K562 (cell line): ENCODE data around the gene DTNBP1. TPM values are rescaled to one million over a fixed set of nuclear protein-coding genes. Genes with fewer than 3 reads are reported as not detected.

Experiments used
- ATAC-seq: fragments of 200-7000 bp; cut with Tn5 transposase; 3 replicates; pipeline ENCODE4 v1.9.1; 2020; ENCODE audit warnings: moderate library complexity
- BruUV-seq: library from RNA; stranded (reverse); fragments of 400-500 nt; replicated peaks from 2 replicates; lab custom pipeline; 2021; lab: Mats Ljungman, UMichigan
- CTCF ChIA-PET: fragments of 300-600 bp; formaldehyde crosslinking; extraction: SDS; loops from one replicate; lab custom pipeline; 2021; ENCODE audit warnings: low intra/inter-chr PET ratio; lab: Yijun Ruan, JAX
- POLR2A ChIA-PET: fragments of 300-600, 350-650 bp; sonication (Branson Sonifier 250); formaldehyde crosslinking; extraction: SDS; loops from one replicate; lab custom pipeline; 2021; ENCODE audit warnings: antibody characterized with exemption, inconsistent platforms; lab: Yijun Ruan, JAX
- DNase-seq, 4 experiments: peaks; one replicate each; pipeline versions ENCODE4 v3.0.0 to v3.0.0-alpha.2; 2011 to 2018; ENCODE audit warnings: low spot score in 3 of 4, mixed read lengths in 3 of 4; ENCODE audit errors: extremely low read depth in 1 of 4
- FAIRE-seq: peaks from 2 replicates; lab custom pipeline; 2011; peaks lifted over from hg19 to GRCh38; lab: Jason Lieb, UNC
- H2AFZ ChIP-seq: 2 replicates; pipeline ENCODE4 v1.6.0; 2011; ENCODE audit warnings: low read depth, low read length, control low read depth, inconsistent platforms
- H3K27ac ChIP-seq: fragments of 200-600 bp; 3 replicates; pipeline ENCODE4 v1.8.0; 2011; ENCODE audit warnings: low read depth, mild to moderate bottlenecking, control low read depth, inconsistent platforms, low read length, moderate library complexity, mixed read lengths; ENCODE audit errors: extremely low read depth
- H3K27me3 ChIP-seq, 2 experiments: fragments of 300-600 bp in 1 of 2; 2 replicates in 1 of 2; 3 replicates in 1 of 2; pipeline versions ENCODE4 v1.6.0 to v1.8.0; 2011; ENCODE audit warnings: inconsistent platforms in 2 of 2, low read length in 2 of 2, mild to moderate bottlenecking in 1 of 2, mixed read lengths in 1 of 2, moderate library complexity in 1 of 2; ENCODE audit not compliant: control insufficient read depth in 2 of 2, insufficient read depth in 2 of 2
- H3K36me3 ChIP-seq: fragments of 300-600 bp; 3 replicates; pipeline ENCODE4 v1.8.0; 2011; ENCODE audit warnings: mild to moderate bottlenecking, low read length, inconsistent platforms; ENCODE audit not compliant: control insufficient read depth, insufficient read depth
- H3K4me1 ChIP-seq, 2 experiments: fragments of 200-600 bp in 1 of 2; replicated peaks in 1 of 2; 2 replicates in 1 of 2; 3 replicates in 1 of 2; pipeline versions ENCODE4 v1.5.1 to v1.8.0; 2011; ENCODE audit warnings: inconsistent platforms in 2 of 2, low read length in 2 of 2, mild to moderate bottlenecking in 1 of 2, mixed read lengths in 1 of 2, moderate library complexity in 1 of 2; ENCODE audit not compliant: control insufficient read depth in 2 of 2, insufficient read depth in 2 of 2
- H3K4me2 ChIP-seq: 2 replicates; pipeline ENCODE4 v1.6.1; 2011; ENCODE audit warnings: low read length, control low read depth, inconsistent platforms, mixed read lengths; ENCODE audit not compliant: insufficient read depth
- H3K4me3 ChIP-seq: fragments of 200-600 bp; sonication (generic), shearing (Covaris generic); 2 replicates; pipeline ENCODE4 v1.5.1; 2016; ENCODE audit warnings: control low read depth, inconsistent platforms
- H3K79me2 ChIP-seq: fragments of 200-600 bp; 3 replicates; pipeline ENCODE4 v1.8.0; 2011; ENCODE audit warnings: low read length, inconsistent platforms; ENCODE audit not compliant: control insufficient read depth, insufficient read depth
- H3K9ac ChIP-seq, 2 experiments: 2 replicates each; pipeline versions ENCODE4 v1.6.0 to v1.6.1; 2011; ENCODE audit warnings: low read depth in 2 of 2, low read length in 2 of 2, control low read depth in 1 of 2, inconsistent platforms in 1 of 2, mild to moderate bottlenecking in 1 of 2, mixed read lengths in 1 of 2; ENCODE audit not compliant: insufficient read depth in 1 of 2
- H3K9me1 ChIP-seq: one replicate; pipeline ENCODE4 v1.6.0; 2011; ENCODE audit warnings: inconsistent platforms, mild to moderate bottlenecking, low read length, moderate library complexity; ENCODE audit not compliant: control insufficient read depth, insufficient read depth
- H3K9me3 ChIP-seq: replicated peaks from 2 replicates; pipeline ENCODE4 v1.5.1; 2011; ENCODE audit warnings: low read depth, low read length, inconsistent platforms; ENCODE audit not compliant: control insufficient read depth, insufficient read depth
- H4K20me1 ChIP-seq: replicated peaks from 2 replicates; pipeline ENCODE4 v1.6.1; 2011; ENCODE audit warnings: low read length, inconsistent platforms, mixed read lengths; ENCODE audit not compliant: control insufficient read depth, insufficient read depth
- ATF3 ChIP-seq, 2 experiments: fragments of 450-650 bp in 1 of 2; sonication (generic) in 1 of 2; formaldehyde crosslinking in 1 of 2; IDR thresholded peaks in 1 of 2; conservative IDR thresholded peaks in 1 of 2; 2 replicates each; pipeline versions ENCODE4 v1.6.1 to v1.8.1; 2016 to 2023; ENCODE audit warnings: mild to moderate bottlenecking in 2 of 2, moderate library complexity in 2 of 2, inconsistent platforms in 1 of 2, missing genetic modification reagents in 1 of 2
- CSDE1 ChIP-seq, 2 experiments: fragments of 450-650 bp; IDR thresholded peaks; 2 replicates each; pipeline ENCODE4 v1.6.1; 2016; ENCODE audit warnings: mild to moderate bottlenecking in 1 of 2
- E4F1 ChIP-seq: fragments of 250-450 bp; sonication (Bioruptor Pico); IDR thresholded peaks from 2 replicates; pipeline ENCODE4 v1.5.0; 2021; ENCODE audit warnings: mild to moderate bottlenecking, borderline replicate concordance
- MTF1 ChIP-seq: fragments of 250-450 bp; sonication (Bioruptor Pico); IDR thresholded peaks from 2 replicates; pipeline ENCODE4 v1.9.0; 2021; ENCODE audit warnings: moderate library complexity, mild to moderate bottlenecking, inconsistent platforms, borderline replicate concordance
- POLR2G ChIP-seq: fragments of 200-400 bp; formaldehyde crosslinking; IDR thresholded peaks from 2 replicates; pipeline ENCODE4 v1.6.1; 2017; ENCODE audit warnings: low read depth, mild to moderate bottlenecking, antibody characterized with exemption, low read length, moderate library complexity
- RBM22 ChIP-seq: fragments of 200-400 bp; formaldehyde crosslinking; IDR thresholded peaks from 2 replicates; pipeline ENCODE4 v1.6.1; 2018; ENCODE audit warnings: low read length, low read depth; ENCODE audit not compliant: poor library complexity, severe bottlenecking
- SUPT5H ChIP-seq: fragments of 450-650 bp; IDR thresholded peaks from 2 replicates; pipeline ENCODE4 v1.6.1; 2016
- TSC22D4 ChIP-seq: fragments of 450-650 bp; IDR thresholded peaks from 2 replicates; pipeline ENCODE4 v1.6.1; 2016; ENCODE audit warnings: missing genetic modification characterization, missing biosample characterization, control low read depth
- WGBS: fragments of 100-300 bp; shearing (Covaris generic); methylation state at CpG from one replicate; pipeline ENCODE4 v1.1.6; 2016; ENCODE audit warnings: low coverage, mixed read lengths; ENCODE audit not compliant: insufficient coverage; ENCODE audit errors: missing lambda C conversion rate; 5-methylcytosine and 5-hydroxymethylcytosine counted together
- in situ Hi-C: fragments of 300-500 bp; cut with MboI; formaldehyde crosslinking; loops from 4 replicates; pipeline ENCODE4 v1.15.0; 2018; ENCODE audit warnings: inconsistent platforms, mixed read lengths
- intact Hi-C: fragments of 100-400 bp; cut with micrococcal nuclease; formaldehyde crosslinking; loops from 2 replicates; pipeline ENCODE4 v1.14.2; 2022
- polyA plus RNA-seq, 8 experiments: library from polyadenylated mRNA; depleted of rRNA in 4 of 8; stranded (reverse) in 5 of 8; unstranded in 3 of 8; fragments of >200 nt; fragmentation: Nextera tagmentation in 2 of 8; fragmentation: Illumina TruSeq in 1 of 8; extraction: Ambion mirVana in 2 of 8; extraction: Trizol in 1 of 8; gene quantifications; 2 replicates each; pipeline versions ENCODE4 v1.2.1 to v1.2.3, GENCODE V29; 2011 to 2014; ENCODE audit warnings: inconsistent platforms in 1 of 8, missing spikeins in 1 of 8
- total RNA-seq, 7 experiments: library from RNA; depleted of rRNA in 6 of 7; stranded (reverse); fragments of >200 nt in 6 of 7; fragmentation: Illumina TruSeq in 2 of 7; extraction: Trizol in 2 of 7; gene quantifications; 2 replicates each; pipeline versions ENCODE4 v1.2.1 to v1.2.3, GENCODE V29; 2011 to 2021; ENCODE audit warnings: low replicate concordance in 1 of 7

DTNBP1 gene
- total and polyA plus RNA-seq, 9 of the 15 experiments (the other 6 are each of a cell fraction or from before 2014, with no cell fraction given): 16.7 to 54.5 (median 21.4) TPM

GRCh38 chr6:15520626-15521203, 142.1 kb downstream of the DTNBP1 start:
- CTCF ChIA-PET: no interaction called here
- 97% methylated on average over 20 of the region's 20 CpGs for WGBS
- H3K27me3 ChIP-seq: no peaks in the 10 kb centered on the region
- no peak for FAIRE-seq
- no peaks in the 10 kb centered on the region for H4K20me1 ChIP-seq
- no TSS peak for BruUV-seq
- no peak for TF ChIP-seq MTF1 (CRISPR knock-in tag)
- TF ChIP-seq SUPT5H: peak; percentile 17; the same call in 1 of the 2 replicates
- peak; percentile 61 for TF ChIP-seq RBM22
- TF ChIP-seq POLR2G: peak; percentile 30; the same call in 1 of the 2 replicates
- TF ChIP-seq, all 486 proteins: peak for 3
- in situ Hi-C loops: no loop called here
- peaks cover 91% of the 10 kb centered on the region; the same call in 2 of the 3 replicates for H3K36me3 ChIP-seq
- no peaks in the 10 kb centered on the region for H3K9me1 ChIP-seq
- H3K9me3 ChIP-seq: no peaks in the 10 kb centered on the region
- no peak overlapping the region for H3K4me3 ChIP-seq
- intact Hi-C loops: no loop called here
- ATAC-seq: no peak
- H2AFZ ChIP-seq: no peak overlapping the region
- POLR2A ChIA-PET: no interaction called here
- no peak overlapping the region for H3K4me2 ChIP-seq
- no peak for DNase-seq
- no peak overlapping the region for H3K27ac ChIP-seq
- H3K9ac ChIP-seq: no peak overlapping the region
- H3K4me1 ChIP-seq: peaks cover 0 to 8% of the 10 kb centered on the region in 2 experiments; a peak in 1 of 5 replicates
- H3K79me2 ChIP-seq: no peaks in the 10 kb centered on the region

- H3K4me2 ChIP-seq: no peak overlapping the region
- no peak overlapping the region for H3K27ac ChIP-seq
- H3K27me3 ChIP-seq: no peaks in the 10 kb centered on the region
- no peak for DNase-seq
- H2AFZ ChIP-seq: no peak overlapping the region
- H4K20me1 ChIP-seq: no peaks in the 10 kb centered on the region
- WGBS: 66% methylated on average over 5 of the region's 6 CpGs
- intact Hi-C loops: no loop called here
- ChIA-PET POLR2A (interaction anchor here (0.7 kb wide), 1 partner anchor 217 kb away, joined by 3 read pairs; no protein-coding TSS in a partner anchor), CTCF (interaction anchor here (0.7 kb wide), 1 partner anchor 8 kb away, joined by 3 read pairs; no protein-coding TSS in a partner anchor)
- H3K36me3 ChIP-seq: peaks cover 93% of the 10 kb centered on the region; the same call in 2 of the 3 replicates
- ATAC-seq: no peak
- in situ Hi-C loops: no loop called here
- no TSS peak for BruUV-seq
- H3K9me1 ChIP-seq: no peaks in the 10 kb centered on the region
- H3K4me1 ChIP-seq: peaks cover 0 to 8% of the 10 kb centered on the region in 2 experiments; a peak in 1 of 5 replicates
- no peak for FAIRE-seq
- H3K79me2 ChIP-seq: no peaks in the 10 kb centered on the region
- no peak overlapping the region for H3K9ac ChIP-seq
- H3K4me3 ChIP-seq: no peak overlapping the region
- H3K9me3 ChIP-seq: no peaks in the 10 kb centered on the region
- TF ChIP-seq ATF3 (IDR thresholded peaks at IDR 0.05) (no peak), ATF3 (CRISPR knock-in tag; conservative IDR thresholded peaks at IDR 0.05) (no peak), E4F1 (no peak), CSDE1 (IDR thresholded peaks at IDR 0.05) (no peak), TSC22D4 (tag) (no peak)
These were observed 143.1 kb downstream of the DTNBP1 start for GRCh38 chr6:15519681-15520080.
